Measurements from ENCODE around the gene CPB1. TPM values are rescaled to one million over a fixed set of nuclear protein-coding genes. Genes with fewer than 3 reads are reported as not detected.

The CPB1 gene
- total RNA-seq, 1 donor from 2014 or later = 0.21 TPM

GRCh38 chr3:148852271-148852992 lies 24.8 kb downstream of the CPB1 start:
- Histone ChIP-seq H3K4me1 (no peaks in the 10 kb centered on the region), H3K9me3 (no peaks in the 10 kb centered on the region), H3K36me3 (no peaks in the 10 kb centered on the region), H3K27ac (no peak overlapping the region), H3K4me3 (no peak overlapping the region), H3K27me3 (no peaks in the 10 kb centered on the region)
- intact Hi-C loops (cut with DNase I) = no loop called here
- no peak for TF ChIP-seq CTCF (IDR thresholded peaks at IDR 0.05)
- DNase-seq (ENCODE audit: low spot score in 2 of 2) = no peak

GRCh38 chr3:148853076-148853475 lies 25.5 kb downstream of the CPB1 start:
- Histone ChIP-seq H3K27ac (no peak overlapping the region), H3K4me3 (no peak overlapping the region), H3K27me3 (no peaks in the 10 kb centered on the region), H3K9me3 (no peaks in the 10 kb centered on the region), H3K36me3 (no peaks in the 10 kb centered on the region), H3K4me1 (no peaks in the 10 kb centered on the region)
- intact Hi-C loops (cut with DNase I) = no loop called here
- TF ChIP-seq CTCF (IDR thresholded peaks at IDR 0.05) = no peak
- DNase-seq (ENCODE audit: low spot score in 2 of 2) = no peak

- Histone ChIP-seq H3K4me3 (no peak overlapping the region), H3K9me3 (no peaks in the 10 kb centered on the region), H3K27me3 (no peaks in the 10 kb centered on the region), H3K36me3 (no peaks in the 10 kb centered on the region), H3K27ac (no peak overlapping the region), H3K4me1 (no peaks in the 10 kb centered on the region)
- TF ChIP-seq CTCF (IDR thresholded peaks at IDR 0.05) = no peak
- intact Hi-C loops (cut with DNase I) = no loop called here
- DNase-seq (ENCODE audit: low spot score in 2 of 2) = no peak
These were observed 26.4 kb downstream of the CPB1 start for GRCh38 chr3:148854061-148854460.

GRCh38 chr3:148856384-148856783 lies 28.8 kb downstream of the CPB1 start:
- TF ChIP-seq CTCF (IDR thresholded peaks at IDR 0.05) = no peak
- H3K4me1 ChIP-seq = no peaks in the 10 kb centered on the region
- no peak overlapping the region for H3K27ac ChIP-seq
- H3K36me3 ChIP-seq = no peaks in the 10 kb centered on the region
- H3K27me3 ChIP-seq = no peaks in the 10 kb centered on the region
- intact Hi-C loops (cut with DNase I) = no loop called here
- DNase-seq (ENCODE audit: low spot score in 2 of 2) = no peak
- no peak overlapping the region for H3K4me3 ChIP-seq
- H3K9me3 ChIP-seq = no peaks in the 10 kb centered on the region

- TF ChIP-seq CTCF (IDR thresholded peaks at IDR 0.05) = no peak
- intact Hi-C loops (cut with DNase I) = no loop called here
- H3K27ac ChIP-seq = no peak overlapping the region
- H3K36me3 ChIP-seq = no peaks in the 10 kb centered on the region
- H3K4me1 ChIP-seq = no peaks in the 10 kb centered on the region
- no peaks in the 10 kb centered on the region for H3K27me3 ChIP-seq
- H3K4me3 ChIP-seq = no peak overlapping the region
- no peaks in the 10 kb centered on the region for H3K9me3 ChIP-seq
- no peak for DNase-seq (ENCODE audit: low spot score in 2 of 2)
These were observed 29.7 kb downstream of the CPB1 start for GRCh38 chr3:148857316-148857715.
